Heart right ventricle (tissue), 16 donors: ENCODE measurements around the gene EI24. TPM values are rescaled to one million over a fixed set of nuclear protein-coding genes. Genes with fewer than 3 reads are reported as not detected.

Experiments
- ATAC-seq, 8 donors: fragments of 200-7000 bp; cut with Tn5 transposase; one replicate each; pipeline ENCODE4 v1.9.1; 2020; ENCODE audit warnings: mild to moderate bottlenecking in 8 of 8, moderate library complexity in 8 of 8, moderate number of reproducible peaks in 1 of 8
- DNase-seq, 2 donors: peaks; one replicate each; pipeline ENCODE4 v3.0.0-alpha.2; 2020
- H3K27ac ChIP-seq, 10 donors: fragments of 200-600 bp; sonication (generic) in 2 of 10; one replicate each; pipeline versions ENCODE4 v1.5.0 to v1.8.0; 2020 to 2022; ENCODE audit warnings: mild to moderate bottlenecking in 3 of 10
- H3K27me3 ChIP-seq, 7 donors: fragments of 200-600 bp; one replicate each; pipeline ENCODE4 v1.8.0; 2021 to 2022; ENCODE audit warnings: mild to moderate bottlenecking in 2 of 7
- H3K36me3 ChIP-seq, 9 donors: fragments of 200-600 bp; sonication (generic) in 1 of 9; one replicate each; pipeline versions ENCODE4 v1.5.0 to v1.8.0; 2020 to 2022; ENCODE audit warnings: mild to moderate bottlenecking in 2 of 9
- H3K4me1 ChIP-seq, 9 donors: fragments of 200-600 bp; sonication (generic) in 1 of 9; one replicate each; pipeline versions ENCODE4 v1.5.0 to v1.8.0; 2020 to 2022; ENCODE audit warnings: mild to moderate bottlenecking in 4 of 9
- H3K4me3 ChIP-seq, 10 donors: fragments of 200-600 bp; sonication (generic) in 2 of 10; one replicate each; pipeline versions ENCODE4 v1.5.0 to v1.8.0; 2020 to 2022; ENCODE audit warnings: mild to moderate bottlenecking in 7 of 10, moderate library complexity in 2 of 10
- H3K9me3 ChIP-seq, 11 donors: fragments of 200-600 bp in 10 of 11; sonication (generic) in 2 of 11; one replicate each; pipeline versions ENCODE4 v1.5.0 to v1.8.0; 2013 to 2022; ENCODE audit warnings: mild to moderate bottlenecking in 2 of 11, control low read depth in 1 of 11, moderate library complexity in 1 of 11
- WGBS, 2 donors: extraction: QIAGEN DNeasy Blood & Tissue Kit; methylation state at CpG; one replicate each; pipeline ENCODE4 v1.1.7; 2013; ENCODE audit warnings: inconsistent platforms in 1 of 2; 5-methylcytosine and 5-hydroxymethylcytosine counted together
- intact Hi-C, 10 donors: fragments of 100-400 bp; cut with DNase I; formaldehyde crosslinking; loops; one replicate each; pipeline versions ENCODE4 v1.11.1 to v1.14.2; 2022
- polyA plus RNA-seq, 2 donors: library from polyadenylated mRNA; stranded (reverse); fragments of 200-250 nt; gene quantifications; one replicate each; pipeline ENCODE4 v1.2.3, GENCODE V29; 2013
- total RNA-seq, 10 donors: library from RNA; stranded (reverse); fragmentation: NEBNext Ultra II Directional in 3 of 10; extraction: Animal tissue kit (Norgen Biotek cat#: 25700) in 3 of 10; gene quantifications; one replicate each; pipeline versions ENCODE4 v1.2.1 to v1.2.4, GENCODE V29; 2021 to 2023
- TF ChIP-seq, protein P1 (sequence below), 9 donors: fragments of 200-600 bp; sonication (generic) in 2 of 9; IDR thresholded peaks; one replicate each; pipeline versions ENCODE4 v1.5.0 to v1.8.0; 2021 to 2022; ENCODE audit warnings: antibody characterized with exemption in 9 of 9, mild to moderate bottlenecking in 5 of 9, moderate library complexity in 1 of 9
- donor health status: Arrhythmogenic right ventricular cardiomyopathy.
- donor health status: ischemic (EF 13 %, LVEDD 7.1; RV severe dilation, severe dysfunction).
- donor health status: healthy with polysubstance abuse.
- donor health status: DM: no; HTN: yes; CAD: no.
- donor health status: DM: no; HTN: no; CAD: no.
- donor health status: ischemic (EF 25% LVEDD 6.9; RV normal size, moderate dysfunction).
- donor health status: ischemic (EF 25% LVEDD 5.7; RV mildly dilated, moderate dysfunction).
- donor health status: healthy.
- donor health status: DM: yes; HTN: yes; CAD: no.
- donor health status: Ischemic cardiomyopathy.
- donor health status: ischemic (EF 35%, LVEDD 5.7; RV mildly dilated, moderate dysfunction).
- donor health status: nonischemic (EF 11% LVEDD 7.7; RV severe dilation, severe dysfunction).
- donor health status: DM: yes; HTN: yes; CAD: no.
- donor health status: PGD.
- donor health status: ischemic (EF 29% LVEDD 5.4; RV normal size, mild dysfunction).
- donor health status: nonischemic (EF 23%, LVEDD 6.1; RV moderate dilation, normal function).

Gene EI24
- total and polyA plus RNA-seq, 12 donors: 16.5 to 73.7 (median 51.5) TPM

- no peaks in the 10 kb centered on the region for H3K9me3 ChIP-seq
- peak; percentile 87 for DNase-seq
- WGBS, 2 donors: 1% methylated on average over 50 to 51 of the region's 51 CpGs
Observed at GRCh38 chr11:125625630-125626287, 56.5 kb downstream of the EI24 start.

DNA sequence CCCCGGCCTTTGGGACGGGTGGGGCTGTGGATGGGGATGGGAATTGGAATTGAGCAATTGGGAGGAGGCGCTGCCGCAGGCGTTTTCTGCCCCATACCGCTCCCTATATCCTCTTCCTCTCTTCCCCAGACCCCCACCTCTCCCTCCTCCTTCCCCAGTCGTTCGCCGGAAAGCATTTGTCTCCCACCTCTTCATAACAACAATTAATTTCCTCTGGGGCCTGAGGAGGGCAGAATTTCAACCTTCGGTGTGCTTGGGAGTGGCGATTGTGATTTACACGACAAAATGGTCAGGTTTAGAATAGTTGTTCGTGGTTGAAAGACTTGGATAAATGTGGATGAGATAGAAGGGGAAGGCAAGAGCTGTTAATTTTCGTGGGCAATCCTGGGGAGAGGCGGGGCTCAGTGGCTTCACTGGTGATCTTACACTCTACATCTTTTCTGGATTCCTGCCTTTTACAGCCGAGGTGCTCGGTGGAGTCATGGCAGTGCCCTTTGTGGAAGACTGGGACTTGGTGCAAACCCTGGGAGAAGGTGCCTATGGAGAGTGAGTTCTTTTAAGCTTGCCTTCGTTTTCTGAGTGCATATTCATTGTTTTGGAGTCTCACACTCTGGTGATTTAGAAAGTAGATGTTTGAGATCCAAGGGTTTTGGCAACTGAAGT, 57.1 kb downstream of the EI24 start:
- ATAC-seq (peak in 5 of 8 donors; percentile 6 to 52 (median 12)), DNase-seq (no peak)
- intact Hi-C loops: loop anchor here in 7 of 10 donors (5.0 to 10.0 kb wide), 8 partner anchors 34 to 581 kb away; partner anchors contain the start of genes HYLS1 (in 3 of the 7), EI24 (in 1 of the 7), FEZ1 (in 1 of the 7) and STT3A (in 1 of the 7)
- Histone ChIP-seq H3K4me3 (peak overlapping the region; percentile 32 to 95 (median 70)), H3K27me3 (no peaks in the 10 kb centered on the region), H3K4me1 (peaks cover 0 to 28% (median 20%) of the 10 kb centered on the region in 9 donors), H3K9me3 (no peaks in the 10 kb centered on the region), H3K27ac (peak overlapping the region in 9 of 10 donors; percentile 93 to 99 (median 96)), H3K36me3 (peaks cover 0 to 30% (median 3%) of the 10 kb centered on the region in 9 donors)
- TF ChIP-seq, protein P1, sequence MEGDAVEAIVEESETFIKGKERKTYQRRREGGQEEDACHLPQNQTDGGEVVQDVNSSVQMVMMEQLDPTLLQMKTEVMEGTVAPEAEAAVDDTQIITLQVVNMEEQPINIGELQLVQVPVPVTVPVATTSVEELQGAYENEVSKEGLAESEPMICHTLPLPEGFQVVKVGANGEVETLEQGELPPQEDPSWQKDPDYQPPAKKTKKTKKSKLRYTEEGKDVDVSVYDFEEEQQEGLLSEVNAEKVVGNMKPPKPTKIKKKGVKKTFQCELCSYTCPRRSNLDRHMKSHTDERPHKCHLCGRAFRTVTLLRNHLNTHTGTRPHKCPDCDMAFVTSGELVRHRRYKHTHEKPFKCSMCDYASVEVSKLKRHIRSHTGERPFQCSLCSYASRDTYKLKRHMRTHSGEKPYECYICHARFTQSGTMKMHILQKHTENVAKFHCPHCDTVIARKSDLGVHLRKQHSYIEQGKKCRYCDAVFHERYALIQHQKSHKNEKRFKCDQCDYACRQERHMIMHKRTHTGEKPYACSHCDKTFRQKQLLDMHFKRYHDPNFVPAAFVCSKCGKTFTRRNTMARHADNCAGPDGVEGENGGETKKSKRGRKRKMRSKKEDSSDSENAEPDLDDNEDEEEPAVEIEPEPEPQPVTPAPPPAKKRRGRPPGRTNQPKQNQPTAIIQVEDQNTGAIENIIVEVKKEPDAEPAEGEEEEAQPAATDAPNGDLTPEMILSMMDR (IDR thresholded peaks at IDR 0.05): peak in 4 of 9 donors; percentile 17 to 40 (median 20)
- WGBS, 2 donors: 1% methylated on average over 16 to 18 of the region's 18 CpGs

More at GRCh38 chr11:125625630-125626287, 56.5 kb downstream of the EI24 start:
- peaks cover 0 to 35% (median 10%) of the 10 kb centered on the region in 9 donors for H3K36me3 ChIP-seq
- peaks cover 0 to 28% (median 20%) of the 10 kb centered on the region in 9 donors for H3K4me1 ChIP-seq
- H3K4me3 ChIP-seq: peak overlapping the region; percentile 32 to 95 (median 70)
- peak; percentile 95 to 98 (median 97) for ATAC-seq
- no peaks in the 10 kb centered on the region for H3K27me3 ChIP-seq
- TF ChIP-seq, protein P1 (IDR thresholded peaks at IDR 0.05): peak in 2 of 9 donors; percentile 2 to 17
- intact Hi-C loops: loop anchor here in 7 of 10 donors (5.0 to 10.0 kb wide), 8 partner anchors 33 to 582 kb away; partner anchors contain the start of genes HYLS1 (in 3 of the 7), EI24 (in 1 of the 7), FEZ1 (in 1 of the 7) and STT3A (in 1 of the 7)
- peak overlapping the region; percentile 91 to 99 (median 96) for H3K27ac ChIP-seq

- Histone ChIP-seq H3K4me3 (peak overlapping the region in 1 of 10 donors; percentile 79), H3K27me3 (no peaks in the 10 kb centered on the region), H3K36me3 (peaks cover 0 to 21% (median 0%) of the 10 kb centered on the region in 9 donors), H3K27ac (no peak overlapping the region), H3K4me1 (peaks cover 0 to 25% (median 20%) of the 10 kb centered on the region in 9 donors), H3K9me3 (no peaks in the 10 kb centered on the region)
- TF ChIP-seq, protein P1 (IDR thresholded peaks at IDR 0.05): no peak
- intact Hi-C loops: loop anchor here in 7 of 10 donors (5.0 to 10.0 kb wide), 8 partner anchors 35 to 580 kb away; partner anchors contain the start of genes HYLS1 (in 3 of the 7), EI24 (in 1 of the 7), FEZ1 (in 1 of the 7) and STT3A (in 1 of the 7)
- WGBS, 2 donors: 68 to 72% methylated on average over 7 of the region's 7 CpGs
- DNase-seq (no peak), ATAC-seq (no peak)
Observed at GRCh38 chr11:125627236-125627910, 58.1 kb downstream of the EI24 start.

Other genes starting within 250 kb of the EI24 start
- gene FEZ1, start 73.2 kb upstream of the EI24 start, total RNA-seq: 10 to 100 TPM; 18.3 to 53.0 (median 33.2) TPM
- gene FEZ1, start 73.2 kb upstream of the EI24 start, polyA plus RNA-seq: 10 to 100 TPM; 18.4 to 18.7 TPM
- gene STT3A, start 23.4 kb downstream of the EI24 start, total RNA-seq: 10 to 100 TPM; 52.1 to 83.9 (median 58.5) TPM
- 10 to 100 TPM; 19.5 to 61.0 TPM for gene STT3A, start 23.4 kb downstream of the EI24 start, polyA plus RNA-seq
- 1 to 10 TPM in 8 of 10 donors, under 1 TPM in 2; 0.93 to 3.8 (median 1.3) TPM for gene CHEK1, start 55.7 kb downstream of the EI24 start, total RNA-seq
- under 1 TPM; 0.64 to 0.73 TPM for gene CHEK1, start 55.7 kb downstream of the EI24 start, polyA plus RNA-seq
- not detected for gene ACRV1, start 111.4 kb downstream of the EI24 start, total RNA-seq
- gene ACRV1, start 111.4 kb downstream of the EI24 start, polyA plus RNA-seq: not detected
- gene PATE1, start 176.8 kb downstream of the EI24 start, total RNA-seq: not detected
- not detected for gene PATE1, start 176.8 kb downstream of the EI24 start, polyA plus RNA-seq
- not detected for gene PATE2, start 209.4 kb downstream of the EI24 start, total RNA-seq
- gene PATE2, start 209.4 kb downstream of the EI24 start, polyA plus RNA-seq: not detected
- not detected for gene PATE3, start 218.7 kb downstream of the EI24 start, total RNA-seq
- gene PATE3, start 218.7 kb downstream of the EI24 start, polyA plus RNA-seq: not detected